CD14-positive monocyte (primary cell): ENCODE measurements around the gene PRKN. TPM values are rescaled to one million over a fixed set of nuclear protein-coding genes. Genes with fewer than 3 reads are reported as not detected.

ENCODE experiments used
- DNase-seq, 3 donors: peaks; one replicate each; pipeline ENCODE4 v3.0.0-alpha.2; 2011 to 2022
- H2AFZ ChIP-seq: 2 replicates; pipeline ENCODE4 v1.6.0; 2012; ENCODE audit warnings: mild to moderate bottlenecking, low read depth, low read length, inconsistent platforms; ENCODE audit not compliant: insufficient read depth, poor library complexity, severe bottlenecking
- H3K27ac ChIP-seq, 2 donors: 1 replicate in 1 of 2; 2 replicates in 1 of 2; pipeline ENCODE4 v1.5.1; 2012 to 2013; ENCODE audit warnings: low read length in 2 of 2, control low read depth in 1 of 2, inconsistent platforms in 1 of 2, low read depth in 1 of 2, mild to moderate bottlenecking in 1 of 2
- H3K27me3 ChIP-seq, 2 donors: one replicate each; pipeline versions ENCODE4 v1.6.0 to v1.6.1; 2011 to 2013; ENCODE audit warnings: low read length in 2 of 2; ENCODE audit not compliant: control insufficient read depth in 2 of 2, insufficient read depth in 2 of 2
- H3K36me3 ChIP-seq, 2 donors: replicated peaks in 1 of 2; 1 replicate in 1 of 2; 2 replicates in 1 of 2; pipeline versions ENCODE4 v1.5.1 to v1.6.1; 2012 to 2013; ENCODE audit warnings: low read length in 2 of 2, control low read depth in 1 of 2, inconsistent platforms in 1 of 2, mild to moderate bottlenecking in 1 of 2; ENCODE audit not compliant: insufficient read depth in 2 of 2, control insufficient read depth in 1 of 2
- H3K4me1 ChIP-seq, 2 donors: 1 replicate in 1 of 2; 2 replicates in 1 of 2; pipeline versions ENCODE4 v1.5.1 to v1.6.1; 2012 to 2013; ENCODE audit warnings: low read length in 2 of 2, control low read depth in 1 of 2, inconsistent platforms in 1 of 2, mild to moderate bottlenecking in 1 of 2, moderate library complexity in 1 of 2; ENCODE audit not compliant: insufficient read depth in 2 of 2, control insufficient read depth in 1 of 2
- H3K4me2 ChIP-seq: replicated peaks from 2 replicates; pipeline ENCODE3; 2012; ENCODE audit warnings: low read length, moderate library complexity, mild to moderate bottlenecking; ENCODE audit not compliant: poor library complexity, severe bottlenecking; ENCODE audit errors: extremely low read depth
- H3K4me3 ChIP-seq, 3 experiments: fragments of 200-600 bp in 1 of 3; sonication (generic) in 1 of 3; replicated peaks in 1 of 3; 1 replicate in 2 of 3; 2 replicates in 1 of 3; pipeline ENCODE4 v1.5.1; 2011 to 2013; ENCODE audit warnings: low read length in 3 of 3, mild to moderate bottlenecking in 3 of 3, control low read depth in 2 of 3, low read depth in 2 of 3, inconsistent platforms in 1 of 3, moderate library complexity in 1 of 3
- H3K79me2 ChIP-seq: 2 replicates; pipeline ENCODE4 v1.6.0; 2012; ENCODE audit warnings: mild to moderate bottlenecking, control low read depth, inconsistent platforms, low read length, moderate library complexity; ENCODE audit not compliant: insufficient read depth
- H3K9ac ChIP-seq: 2 replicates; pipeline ENCODE4 v1.6.0; 2017; ENCODE audit warnings: low read length, mild to moderate bottlenecking; ENCODE audit not compliant: insufficient read depth, poor library complexity, severe bottlenecking
- H3K9me3 ChIP-seq, 2 donors: replicated peaks in 1 of 2; 1 replicate in 1 of 2; 2 replicates in 1 of 2; pipeline versions ENCODE4 v1.5.1 to v1.6.1; 2012 to 2013; ENCODE audit warnings: low read length in 2 of 2, control low read depth in 1 of 2; ENCODE audit not compliant: control insufficient read depth in 1 of 2, insufficient read depth in 1 of 2
- H4K20me1 ChIP-seq: 2 replicates; pipeline ENCODE4 v1.6.0; 2012; ENCODE audit warnings: mild to moderate bottlenecking, low read length, control low read depth, moderate library complexity; ENCODE audit not compliant: insufficient read depth
- H3K27ac Mint-ChIP-seq, 7 donors: one replicate each; pipeline ENCODE4 v1.8.0; 2020; ENCODE audit warnings: mild to moderate bottlenecking in 7 of 7, mixed read lengths in 7 of 7, moderate library complexity in 6 of 7, inconsistent platforms in 2 of 7
- H3K27me3 Mint-ChIP-seq, 3 donors: one replicate each; pipeline ENCODE4 v1.8.0; 2021 to 2022; ENCODE audit warnings: low read depth in 3 of 3, mild to moderate bottlenecking in 3 of 3, mixed read lengths in 3 of 3, moderate library complexity in 3 of 3, inconsistent platforms in 1 of 3
- H3K36me3 Mint-ChIP-seq, 2 donors: one replicate each; pipeline ENCODE4 v1.8.0; 2020; ENCODE audit warnings: mixed read lengths in 2 of 2, inconsistent platforms in 1 of 2, mild to moderate bottlenecking in 1 of 2
- H3K4me1 Mint-ChIP-seq: one replicate; pipeline ENCODE4 v1.8.0; 2020; ENCODE audit warnings: mild to moderate bottlenecking, mixed read lengths
- H3K4me3 Mint-ChIP-seq, 2 donors: one replicate each; pipeline ENCODE4 v1.8.0; 2020; ENCODE audit warnings: mild to moderate bottlenecking in 2 of 2, mixed read lengths in 2 of 2, moderate library complexity in 1 of 2
- H3K9me3 Mint-ChIP-seq, 7 donors: one replicate each; pipeline ENCODE4 v1.8.0; 2020 to 2022; ENCODE audit warnings: mixed read lengths in 7 of 7, mild to moderate bottlenecking in 6 of 7, moderate library complexity in 6 of 7, inconsistent platforms in 2 of 7
- CTCF ChIP-seq: fragments of 200-600 bp; IDR thresholded peaks from one replicate; pipeline ENCODE4 v1.8.0; 2022; ENCODE audit warnings: antibody characterized with exemption, mild to moderate bottlenecking
- WGBS: methylation state at CpG from one replicate; pipeline ENCODE4 v1.1.5; 2013; ENCODE audit warnings: missing lambda C conversion rate; ENCODE audit not compliant: insufficient coverage; 5-methylcytosine and 5-hydroxymethylcytosine counted together
- intact Hi-C, 2 donors: fragments of 100-400 bp; cut with micrococcal nuclease; formaldehyde crosslinking; loops; one replicate each; pipeline versions ENCODE4 v1.15.0 to v1.15.1; 2023
- polyA plus RNA-seq, 3 donors: library from polyadenylated mRNA; depleted of rRNA in 1 of 3; unstranded in 2 of 3; stranded (reverse) in 1 of 3; fragments of 300-500 nt in 2 of 3; fragments of >200 nt in 1 of 3; fragmentation: Illumina TruSeq in 2 of 3; gene quantifications; 1 replicate in 2 of 3; 2 replicates in 1 of 3; pipeline ENCODE4 v1.2.3, GENCODE V29; 2012 to 2021

The PRKN gene
- polyA plus RNA-seq, 3 donors, result 0.19 to 0.21 TPM; not detected in 1

DNA sequence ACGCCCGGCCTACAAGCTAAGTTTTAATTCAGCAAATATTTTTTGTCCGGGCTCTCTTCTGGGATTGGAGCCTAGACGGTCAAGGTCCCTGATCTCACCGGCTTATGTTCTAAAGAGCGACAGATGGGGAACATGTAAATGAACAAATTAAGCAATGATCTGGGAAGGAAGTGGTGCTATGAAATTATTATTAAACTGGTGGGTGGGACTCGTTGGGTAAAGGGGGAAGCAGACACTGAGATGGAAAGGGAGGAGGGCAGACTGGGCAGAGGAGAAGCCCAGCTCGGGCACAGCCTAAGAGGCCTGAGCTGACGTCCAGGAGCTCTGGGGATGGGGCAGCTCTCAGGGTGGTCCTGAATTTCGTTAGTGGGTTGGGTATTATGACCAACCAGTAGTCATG is 1371.9 kb downstream of the PRKN start:
- Mint-ChIP-seq H3K4me1 (peaks cover 54% of the 10 kb centered on the region), H3K36me3 (peaks cover 0 to 4% of the 10 kb centered on the region in 2 donors), H3K4me3 (peak overlapping the region; percentile 32 to 95), H3K9me3 (peaks cover 0 to 12% (median 0%) of the 10 kb centered on the region in 7 donors), H3K27me3 (peaks cover 0 to 5% (median 3%) of the 10 kb centered on the region in 3 donors), H3K27ac (peak overlapping the region; percentile 98 to 100 (median 99))
- DNase-seq, result peak; percentile 63 to 77 (median 74)
- Histone ChIP-seq H3K4me3 (peak overlapping the region in 1 of 3 experiments; percentile 58), H3K36me3 (no peaks in the 10 kb centered on the region), H3K4me1 (peaks cover 46 to 48% of the 10 kb centered on the region in 2 donors), H3K9ac (peak overlapping the region; percentile 64), H4K20me1 (no peaks in the 10 kb centered on the region), H2AFZ (peak overlapping the region; percentile 35), H3K27ac (peak overlapping the region; percentile 92 to 94), H3K4me2 (peak overlapping the region; percentile 49), H3K27me3 (no peaks in the 10 kb centered on the region), H3K79me2 (no peaks in the 10 kb centered on the region), H3K9me3 (no peaks in the 10 kb centered on the region)
- no peak for TF ChIP-seq CTCF
- 22% methylated on average over 9 of the region's 10 CpGs for WGBS
- intact Hi-C loops, result loop anchor here in 1 of 2 donors (2.0 to 5.0 kb wide), 2 partner anchors 13 to 358 kb away; no protein-coding TSS in a partner anchor

- H3K36me3 Mint-ChIP-seq, result peaks cover 0 to 4% of the 10 kb centered on the region in 2 donors
- intact Hi-C loops, result loop anchor here in 1 of 2 donors (2.0 to 5.0 kb wide), 2 partner anchors 14 to 358 kb away; no protein-coding TSS in a partner anchor
- no peak overlapping the region for H3K9ac ChIP-seq
Measured at GRCh38 chr6:161354956-161355355, 1372.6 kb downstream of the PRKN start.

More at GRCh38 chr6:161354956-161355355, 1372.6 kb downstream of the PRKN start:
- Mint-ChIP-seq H3K9me3 (peaks cover 0 to 12% (median 0%) of the 10 kb centered on the region in 7 donors), H3K4me1 (peaks cover 46% of the 10 kb centered on the region), H3K27ac (peak overlapping the region in 6 of 7 donors; percentile 98 to 100 (median 99)), H3K4me3 (no peak overlapping the region), H3K27me3 (peaks cover 0 to 5% (median 3%) of the 10 kb centered on the region in 3 donors)
- TF ChIP-seq CTCF, result no peak
- peak overlapping the region; percentile 30 for H2AFZ ChIP-seq
- 97% methylated on average over 11 of the region's 13 CpGs for WGBS
- no peak for DNase-seq
- no peaks in the 10 kb centered on the region for H3K27me3 ChIP-seq
- no peak overlapping the region for H3K4me3 ChIP-seq
- peak overlapping the region; percentile 92 to 94 for H3K27ac ChIP-seq
- H3K36me3 ChIP-seq, result no peaks in the 10 kb centered on the region
- peaks cover 38 to 40% of the 10 kb centered on the region in 2 donors for H3K4me1 ChIP-seq
- no peaks in the 10 kb centered on the region for H3K9me3 ChIP-seq
- no peak overlapping the region for H3K4me2 ChIP-seq
- H4K20me1 ChIP-seq, result no peaks in the 10 kb centered on the region
- no peaks in the 10 kb centered on the region for H3K79me2 ChIP-seq
